HCT116 (cell line): ENCODE data around the gene DCLRE1B. TPM values are rescaled to one million over a fixed set of nuclear protein-coding genes. Genes with fewer than 3 reads are reported as not detected.

ENCODE experiments used
- ATAC-seq: fragments of 200-7000 bp; cut with Tn5 transposase; 2 replicates; pipeline ENCODE4 v1.9.1; 2020; ENCODE audit warnings: mild to moderate bottlenecking, moderate library complexity
- BruUV-seq: library from RNA; stranded (reverse); fragments of 400-500 nt; replicated peaks from 2 replicates; lab custom pipeline; 2021; lab: Mats Ljungman, UMichigan
- CTCF ChIA-PET: fragments of 300-600 bp; sonication (Branson Sonifier 250); formaldehyde crosslinking; loops from one replicate; lab custom pipeline; 2021; ENCODE audit warnings: antibody characterized with exemption; lab: Charles Lee
- POLR2A ChIA-PET: fragments of 300-600, 350-600 bp; sonication (Branson Sonifier 250); formaldehyde crosslinking; loops from one replicate; lab custom pipeline; 2021; ENCODE audit warnings: antibody characterized with exemption; lab: Charles Lee
- RAD21 ChIA-PET, 2 experiments: fragments of 300-600 bp; sonication (Branson Sonifier 250); formaldehyde crosslinking; loops; one replicate each; lab custom pipeline; 2023; ENCODE audit warnings: low total read pairs in 2 of 2; ENCODE audit not compliant: uncharacterized antibody in 2 of 2, unreplicated experiment in 2 of 2, low non-redundant PET in 1 of 2; lab: Charles Lee
- DNase-seq: peaks from one replicate; pipeline ENCODE4 v3.0.0-alpha.2; 2010; ENCODE audit warnings: low read depth, low spot score
- H2AFZ ChIP-seq: fragments of 200-600 bp; shearing (Covaris generic), sonication (generic); 2 replicates; pipeline ENCODE4 v1.6.1; 2017; ENCODE audit warnings: low read depth, mixed run types, mixed read lengths, antibody characterized with exemption, low read length; ENCODE audit not compliant: poor library complexity, severe bottlenecking
- H3K27ac ChIP-seq: 2 replicates; pipeline ENCODE4 v1.5.1; 2012; ENCODE audit warnings: low read depth, low read length
- H3K27me3 ChIP-seq: fragments of 200-600 bp; sonication (generic); 2 replicates; pipeline ENCODE4 v1.6.1; 2016; ENCODE audit warnings: mixed run types, low read length, mixed read lengths; ENCODE audit not compliant: insufficient read depth
- H3K36me3 ChIP-seq, 2 experiments: fragments of 200-500 bp in 1 of 2; fragments of 200-600 bp in 1 of 2; sonication (Bioruptor generic) in 1 of 2; sonication (generic) in 1 of 2; 2 replicates each; pipeline versions ENCODE4 v1.5.1 to v1.6.1; 2014 to 2016; ENCODE audit warnings: low read length in 2 of 2, inconsistent platforms in 1 of 2, mixed read lengths in 1 of 2, mixed run types in 1 of 2; ENCODE audit not compliant: insufficient read depth in 2 of 2, control insufficient read depth in 1 of 2
- H3K4me1 ChIP-seq, 2 experiments: fragments of 200-600 bp in 1 of 2; sonication (generic) in 1 of 2; 2 replicates each; pipeline versions ENCODE4 v1.5.1 to v1.6.1; 2012 to 2017; ENCODE audit warnings: low read length in 2 of 2, inconsistent platforms in 1 of 2, mild to moderate bottlenecking in 1 of 2, mixed read lengths in 1 of 2, mixed run types in 1 of 2, moderate library complexity in 1 of 2; ENCODE audit not compliant: insufficient read depth in 2 of 2, control insufficient read depth in 1 of 2
- H3K4me2 ChIP-seq: fragments of 200-600 bp; sonication (generic); 2 replicates; pipeline ENCODE4 v1.6.1; 2017; ENCODE audit warnings: mixed run types, low read length, mixed read lengths
- H3K4me3 ChIP-seq, 2 experiments: fragments of 200-600 bp in 1 of 2; sonication (generic) in 1 of 2; replicated peaks in 1 of 2; 2 replicates each; pipeline ENCODE4 v1.5.1; 2011 to 2016; ENCODE audit warnings: low read length in 2 of 2, control low read depth in 1 of 2, low read depth in 1 of 2, mild to moderate bottlenecking in 1 of 2, mixed read lengths in 1 of 2, mixed run types in 1 of 2
- H3K79me2 ChIP-seq: fragments of 200-600 bp; sonication (generic); 2 replicates; pipeline ENCODE4 v1.6.1; 2017; ENCODE audit warnings: mild to moderate bottlenecking, mixed run types, low read length, moderate library complexity, mixed read lengths; ENCODE audit not compliant: insufficient read depth
- H3K9ac ChIP-seq: fragments of 200-600 bp; sonication (generic); 2 replicates; pipeline ENCODE4 v1.6.1; 2016; ENCODE audit warnings: low read length, mixed read lengths
- H3K9me2 ChIP-seq: fragments of 200-600 bp; sonication (generic), shearing (Covaris generic); 2 replicates; pipeline ENCODE4 v1.6.1; 2017; ENCODE audit warnings: mixed run types, mild to moderate bottlenecking, moderate library complexity; ENCODE audit not compliant: insufficient read depth
- H3K9me3 ChIP-seq, 2 experiments: fragments of 200-500 bp in 1 of 2; fragments of 200-600 bp in 1 of 2; sonication (Bioruptor generic) in 1 of 2; sonication (generic) in 1 of 2; 2 replicates each; pipeline ENCODE4 v1.6.1; 2014 to 2017; ENCODE audit warnings: low read length in 2 of 2, mixed read lengths in 2 of 2, inconsistent platforms in 1 of 2, low read depth in 1 of 2, mild to moderate bottlenecking in 1 of 2, mixed run types in 1 of 2, moderate library complexity in 1 of 2; ENCODE audit not compliant: control insufficient read depth in 1 of 2, insufficient read depth in 1 of 2
- H4K20me1 ChIP-seq: fragments of 200-600 bp; sonication (generic), shearing (Covaris generic); 2 replicates; pipeline ENCODE4 v1.6.1; 2017; ENCODE audit warnings: mixed run types, mild to moderate bottlenecking, moderate library complexity; ENCODE audit not compliant: insufficient read depth
- ATF3 ChIP-seq: IDR thresholded peaks from 2 replicates; pipeline ENCODE4 v1.6.1; 2012
- ELF1 ChIP-seq: IDR thresholded peaks from 2 replicates; pipeline ENCODE4 v1.6.1; 2012; ENCODE audit warnings: low read depth, borderline replicate concordance
- EZH2 ChIP-seq: fragments of 200-600 bp; sonication (generic); IDR thresholded peaks from 2 replicates; pipeline ENCODE4 v1.6.1; 2017; ENCODE audit warnings: antibody characterized with exemption, mixed run types
- JUND ChIP-seq: IDR thresholded peaks from 2 replicates; pipeline ENCODE4 v1.6.1; 2012
- SRF ChIP-seq: IDR thresholded peaks from 2 replicates; pipeline ENCODE4 v1.6.1; 2012; ENCODE audit warnings: low read depth
- YY1 ChIP-seq: IDR thresholded peaks from 2 replicates; pipeline ENCODE4 v1.6.1; 2011; ENCODE audit warnings: low read length, low read depth, moderate library complexity, mild to moderate bottlenecking; ENCODE audit not compliant: insufficient replicate concordance; ENCODE audit errors: extremely low read depth
- ZNF274 ChIP-seq: fragments of 200-500 bp; sonication (Bioruptor generic); IDR thresholded peaks from 2 replicates; pipeline ENCODE4 v1.6.1; 2014; ENCODE audit warnings: mild to moderate bottlenecking, low read depth, low read length, inconsistent platforms
- intact Hi-C: fragments of 100-400 bp; cut with micrococcal nuclease; formaldehyde crosslinking; loops from 2 replicates; pipeline ENCODE4 v1.10.0; 2022
- total RNA-seq: library from RNA; stranded (reverse); gene quantifications from one replicate; pipeline ENCODE4 v1.2.1, GENCODE V29; 2021; ENCODE audit not compliant: unreplicated experiment
- TF ChIP-seq, protein P1 (sequence below): IDR thresholded peaks from 2 replicates; pipeline ENCODE4 v1.6.1; 2012; ENCODE audit warnings: low read depth
- TF ChIP-seq, protein P2 (sequence below): IDR thresholded peaks from 2 replicates; pipeline ENCODE4 v1.6.1; 2011; ENCODE audit warnings: mild to moderate bottlenecking, low read length, moderate library complexity; ENCODE audit not compliant: insufficient replicate concordance; ENCODE audit errors: extremely low read depth

The DCLRE1B gene
- total RNA-seq, 1 experiment from 2014 or later, result 13.4 TPM

- TF ChIP-seq, protein P1, sequence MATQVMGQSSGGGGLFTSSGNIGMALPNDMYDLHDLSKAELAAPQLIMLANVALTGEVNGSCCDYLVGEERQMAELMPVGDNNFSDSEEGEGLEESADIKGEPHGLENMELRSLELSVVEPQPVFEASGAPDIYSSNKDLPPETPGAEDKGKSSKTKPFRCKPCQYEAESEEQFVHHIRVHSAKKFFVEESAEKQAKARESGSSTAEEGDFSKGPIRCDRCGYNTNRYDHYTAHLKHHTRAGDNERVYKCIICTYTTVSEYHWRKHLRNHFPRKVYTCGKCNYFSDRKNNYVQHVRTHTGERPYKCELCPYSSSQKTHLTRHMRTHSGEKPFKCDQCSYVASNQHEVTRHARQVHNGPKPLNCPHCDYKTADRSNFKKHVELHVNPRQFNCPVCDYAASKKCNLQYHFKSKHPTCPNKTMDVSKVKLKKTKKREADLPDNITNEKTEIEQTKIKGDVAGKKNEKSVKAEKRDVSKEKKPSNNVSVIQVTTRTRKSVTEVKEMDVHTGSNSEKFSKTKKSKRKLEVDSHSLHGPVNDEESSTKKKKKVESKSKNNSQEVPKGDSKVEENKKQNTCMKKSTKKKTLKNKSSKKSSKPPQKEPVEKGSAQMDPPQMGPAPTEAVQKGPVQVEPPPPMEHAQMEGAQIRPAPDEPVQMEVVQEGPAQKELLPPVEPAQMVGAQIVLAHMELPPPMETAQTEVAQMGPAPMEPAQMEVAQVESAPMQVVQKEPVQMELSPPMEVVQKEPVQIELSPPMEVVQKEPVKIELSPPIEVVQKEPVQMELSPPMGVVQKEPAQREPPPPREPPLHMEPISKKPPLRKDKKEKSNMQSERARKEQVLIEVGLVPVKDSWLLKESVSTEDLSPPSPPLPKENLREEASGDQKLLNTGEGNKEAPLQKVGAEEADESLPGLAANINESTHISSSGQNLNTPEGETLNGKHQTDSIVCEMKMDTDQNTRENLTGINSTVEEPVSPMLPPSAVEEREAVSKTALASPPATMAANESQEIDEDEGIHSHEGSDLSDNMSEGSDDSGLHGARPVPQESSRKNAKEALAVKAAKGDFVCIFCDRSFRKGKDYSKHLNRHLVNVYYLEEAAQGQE, result no peak
- TF ChIP-seq EZH2 (no peak), ELF1 (no peak), ZNF274 (no peak), SRF (no peak)
These were observed 30.9 kb upstream of the DCLRE1B start (continued) for GRCh38 chr1:113874012-113874879.

DNA sequence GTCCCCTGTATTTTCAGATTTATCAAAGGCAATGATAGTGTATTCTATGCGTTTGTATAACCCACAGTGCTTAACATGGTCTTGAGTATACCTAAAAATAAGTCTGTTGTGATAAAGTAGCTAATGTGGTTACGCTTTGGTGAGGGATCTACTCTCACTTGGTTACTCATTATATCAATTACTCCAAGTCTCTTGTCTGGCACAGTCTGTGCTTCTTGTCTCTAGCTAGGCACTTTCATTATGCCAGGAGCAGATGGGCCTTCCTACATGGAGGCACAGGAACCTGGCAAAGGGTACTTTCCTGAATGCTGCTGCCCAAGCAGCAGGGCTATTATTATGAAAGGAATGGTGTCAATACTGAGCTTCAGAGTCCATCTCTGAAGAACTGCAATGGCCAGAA lies 29.4 kb upstream of the DCLRE1B start:
- no peak overlapping the region for H2AFZ ChIP-seq
- CTCF ChIA-PET, result no interaction called here
- no peaks in the 10 kb centered on the region for H3K27me3 ChIP-seq
- H3K4me2 ChIP-seq, result no peak overlapping the region
- H3K79me2 ChIP-seq, result no peaks in the 10 kb centered on the region
- RAD21 ChIA-PET, result no interaction called here
- H3K27ac ChIP-seq, result no peak overlapping the region
- no peaks in the 10 kb centered on the region for H3K36me3 ChIP-seq
- H3K9ac ChIP-seq, result no peak overlapping the region
- peaks cover 0 to 7% of the 10 kb centered on the region in 2 experiments; a peak in 1 of 4 replicates for H3K4me1 ChIP-seq
- no peak overlapping the region for H3K4me3 ChIP-seq
- BruUV-seq, result no TSS peak
- DNase-seq, result no peak
- POLR2A ChIA-PET, result no interaction called here
- no peaks in the 10 kb centered on the region for H3K9me3 ChIP-seq
- H3K9me2 ChIP-seq, result no peaks in the 10 kb centered on the region
- ATAC-seq, result no peak
- intact Hi-C loops, result no loop called here
- H4K20me1 ChIP-seq, result no peaks in the 10 kb centered on the region
- TF ChIP-seq ELF1 (no peak), ATF3 (no peak), YY1 (no peak), JUND (no peak)
- TF ChIP-seq, protein P2, sequence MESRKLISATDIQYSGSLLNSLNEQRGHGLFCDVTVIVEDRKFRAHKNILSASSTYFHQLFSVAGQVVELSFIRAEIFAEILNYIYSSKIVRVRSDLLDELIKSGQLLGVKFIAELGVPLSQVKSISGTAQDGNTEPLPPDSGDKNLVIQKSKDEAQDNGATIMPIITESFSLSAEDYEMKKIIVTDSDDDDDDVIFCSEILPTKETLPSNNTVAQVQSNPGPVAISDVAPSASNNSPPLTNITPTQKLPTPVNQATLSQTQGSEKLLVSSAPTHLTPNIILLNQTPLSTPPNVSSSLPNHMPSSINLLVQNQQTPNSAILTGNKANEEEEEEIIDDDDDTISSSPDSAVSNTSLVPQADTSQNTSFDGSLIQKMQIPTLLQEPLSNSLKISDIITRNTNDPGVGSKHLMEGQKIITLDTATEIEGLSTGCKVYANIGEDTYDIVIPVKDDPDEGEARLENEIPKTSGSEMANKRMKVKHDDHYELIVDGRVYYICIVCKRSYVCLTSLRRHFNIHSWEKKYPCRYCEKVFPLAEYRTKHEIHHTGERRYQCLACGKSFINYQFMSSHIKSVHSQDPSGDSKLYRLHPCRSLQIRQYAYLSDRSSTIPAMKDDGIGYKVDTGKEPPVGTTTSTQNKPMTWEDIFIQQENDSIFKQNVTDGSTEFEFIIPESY, result no peak
